ENCODE data around the gene RBFOX2.

DNA sequence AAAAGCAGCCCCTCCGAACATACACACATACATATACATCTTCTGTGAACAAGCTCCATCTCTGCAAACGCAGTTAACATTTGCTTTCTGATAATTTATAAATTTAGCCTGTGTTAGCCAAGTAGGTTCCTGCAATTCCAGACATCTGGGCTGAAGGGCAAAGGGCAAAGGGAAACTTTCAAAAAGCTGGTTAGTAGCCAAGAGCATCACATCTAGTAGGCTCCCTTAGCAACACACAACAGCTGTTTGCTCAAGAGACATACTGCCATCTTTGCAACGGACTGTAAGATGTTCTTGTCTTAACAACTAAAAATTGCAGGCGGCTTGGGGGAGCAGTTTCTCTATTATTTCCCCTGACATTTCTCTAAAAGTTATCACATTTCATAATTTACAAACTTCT, 134.9 kb downstream of the RBFOX2 start:
- TF ChIP-seq CEBPB (IDR thresholded peaks at IDR 0.05) = no peak
- TF ChIP-seq TCF12 (IDR thresholded peaks at IDR 0.05; ENCODE audit: low read depth) = no peak
- no peak for TF ChIP-seq REST (IDR thresholded peaks at IDR 0.05; ENCODE audit: low read depth)
- TF ChIP-seq CREB1 (IDR thresholded peaks at IDR 0.05; ENCODE audit: low read depth) = no peak
- TF ChIP-seq RAD21 (IDR thresholded peaks at IDR 0.05; ENCODE audit: low read depth) = no peak
- no peak for TF ChIP-seq ZBTB7A (IDR thresholded peaks at IDR 0.05; ENCODE audit: low read depth)
- TF ChIP-seq YY1 (IDR thresholded peaks at IDR 0.05; ENCODE audit: low read depth) = no peak
- no peak for TF ChIP-seq NFIC (IDR thresholded peaks at IDR 0.05)

Data from Ishikawa (cell line).